ENCODE measurements around the gene TBC1D25. TPM values are rescaled to one million over a fixed set of nuclear protein-coding genes. Genes with fewer than 3 reads are reported as not detected.

The TBC1D25 gene
- polyA plus RNA-seq, 1 of the 3 experiments (the other 2 are of a cell fraction) = 18.4 TPM

GRCh38 chrX:48598614-48599013 is 59.1 kb downstream of the TBC1D25 start:
- POLR2A ChIA-PET = interaction anchor here (0.5 to 0.9 kb wide), 3 partner anchors 299 to 528 kb away, joined by 3 to 7 read pairs (median 4); partner anchors contain the start of genes GRIPAP1, PQBP1 and TIMM17B

GRCh38 chrX:48599341-48599740 is 59.8 kb downstream of the TBC1D25 start:
- H3K9ac ChIP-seq = no peak overlapping the region
- TF ChIP-seq MAX (IDR thresholded peaks at IDR 0.05; ENCODE audit: low read depth) (no peak), POLR2AphosphoS5 (IDR thresholded peaks at IDR 0.05; ENCODE audit: low read depth, low read length) (no peak), CTCF (IDR thresholded peaks at IDR 0.05) (no peak), GABPA (IDR thresholded peaks at IDR 0.05; ENCODE audit: low read depth) (no peak), REST (IDR thresholded peaks at IDR 0.05; ENCODE audit: low read depth, low read length) (no peak)
- peaks cover 9% of the 10 kb centered on the region; the same call in 1 of the 2 replicates for H3K79me2 ChIP-seq (ENCODE audit: insufficient read depth)
- H3K4me1 ChIP-seq (ENCODE audit: control insufficient read depth in 1 of 2, insufficient read depth in 2 of 2, low read depth in 1 of 2, low read length in 1 of 2) = peaks cover 0 to 6% of the 10 kb centered on the region in 2 experiments; a peak in 1 of 4 replicates
- no peaks in the 10 kb centered on the region for H3F3A ChIP-seq (replicated peaks; ENCODE audit: insufficient read depth)
- no peak overlapping the region for H3K4me3 ChIP-seq (ENCODE audit: low read depth in 2 of 2, low read length in 1 of 2)
- CTCF ChIA-PET = no interaction called here
- no peaks in the 10 kb centered on the region for H3K27me3 ChIP-seq (ENCODE audit: insufficient read depth)
- POLR2A ChIA-PET = no interaction called here
- H3K27ac ChIP-seq (ENCODE audit: low read depth in 2 of 2, low read length in 1 of 2) = no peak overlapping the region
- peaks cover 3 to 20% of the 10 kb centered on the region in 2 experiments for H3K36me3 ChIP-seq (replicated peaks in 1 of 2; ENCODE audit: control insufficient read depth in 1 of 2, insufficient read depth in 2 of 2, low read length in 1 of 2)
- no peak overlapping the region for H3K4me2 ChIP-seq
- 47% methylated on average over 15 of the region's 20 CpGs for WGBS (ENCODE audit: low lambda C conversion rate)
- no peaks in the 10 kb centered on the region for H3K9me2 ChIP-seq
- no peak for DNase-seq
- no peak overlapping the region for H2AFZ ChIP-seq (ENCODE audit: low read depth)
- H4K20me1 ChIP-seq (ENCODE audit: insufficient read depth) = no peaks in the 10 kb centered on the region
- no peaks in the 10 kb centered on the region for H3K9me3 ChIP-seq

More at GRCh38 chrX:48598614-48599013, 59.1 kb downstream of the TBC1D25 start:
- H3K4me2 ChIP-seq = peak overlapping the region; percentile 75
- no peak overlapping the region for H3K27ac ChIP-seq (ENCODE audit: low read depth in 2 of 2, low read length in 1 of 2)
- H3K79me2 ChIP-seq (ENCODE audit: insufficient read depth) = peaks cover 9% of the 10 kb centered on the region; the same call in 1 of the 2 replicates
- H2AFZ ChIP-seq (ENCODE audit: low read depth) = no peak overlapping the region
- peaks cover 0 to 6% of the 10 kb centered on the region in 2 experiments; a peak in 1 of 4 replicates for H3K4me1 ChIP-seq (ENCODE audit: control insufficient read depth in 1 of 2, insufficient read depth in 2 of 2, low read depth in 1 of 2, low read length in 1 of 2)
- peaks cover 3 to 17% of the 10 kb centered on the region in 2 experiments for H3K36me3 ChIP-seq (replicated peaks in 1 of 2; ENCODE audit: control insufficient read depth in 1 of 2, insufficient read depth in 2 of 2, low read length in 1 of 2)
- H3F3A ChIP-seq (replicated peaks; ENCODE audit: insufficient read depth) = no peaks in the 10 kb centered on the region
- DNase-seq = no peak
- CTCF ChIA-PET = no interaction called here
- H3K4me3 ChIP-seq (ENCODE audit: low read depth in 2 of 2, low read length in 1 of 2) = peak overlapping the region; percentile 58 to 73
- no peak for TF ChIP-seq SMC3 (IDR thresholded peaks at IDR 0.05; ENCODE audit: low read depth, low read length)
- no peak for TF ChIP-seq NRF1 (IDR thresholded peaks at IDR 0.05; ENCODE audit: low read depth, low read length)
- TF ChIP-seq TAF1 (IDR thresholded peaks at IDR 0.05; ENCODE audit: borderline replicate concordance, low read depth, low read length) = no peak
- TF ChIP-seq IRF3 (IDR thresholded peaks at IDR 0.05; ENCODE audit: low read depth, low read length) = no peak
- no peak for TF ChIP-seq USF2 (IDR thresholded peaks at IDR 0.05; ENCODE audit: borderline replicate concordance, low read depth, low read length)
- H3K9me3 ChIP-seq = no peaks in the 10 kb centered on the region
- no peaks in the 10 kb centered on the region for H3K27me3 ChIP-seq (ENCODE audit: insufficient read depth)
- 48% methylated on average over 10 of the region's 25 CpGs for WGBS (ENCODE audit: low lambda C conversion rate)
- H3K9ac ChIP-seq = peak overlapping the region; percentile 95
- no peaks in the 10 kb centered on the region for H4K20me1 ChIP-seq (ENCODE audit: insufficient read depth)
- H3K9me2 ChIP-seq = no peaks in the 10 kb centered on the region
